Hematopoietic multipotent progenitor cell treated with erythropoietin and hydrocortisone succinate and interleukin-3 and kit ligand, for 4 days (in vitro differentiated cells): ENCODE data around the gene FIBIN.

Experiments
- DNase-seq: peaks from one replicate; pipeline ENCODE4 v3.0.0-alpha.2; 2015

FIBIN gene

GRCh38 chr11:27025312-27025955, 31.5 kb downstream of the FIBIN start:
- DNase-seq = no peak

- no peak for DNase-seq
Observed at GRCh38 chr11:27025957-27026733, 32.2 kb downstream of the FIBIN start.

- DNase-seq = no peak
Observed at GRCh38 chr11:27028561-27028965, 34.7 kb downstream of the FIBIN start.

- no peak for DNase-seq
Observed at GRCh38 chr11:27029966-27030365, 36.1 kb downstream of the FIBIN start.

GRCh38 chr11:27031754-27032153, 37.8 kb downstream of the FIBIN start:
- no peak for DNase-seq

- no peak for DNase-seq
Observed at GRCh38 chr11:27039873-27040272, 46.0 kb downstream of the FIBIN start.

- no peak for DNase-seq
Observed at GRCh38 chr11:27040302-27041115, 46.6 kb downstream of the FIBIN start, which contains the start of gene BBOX1. Gene BBOX1 (plus strand): TSS chr11:27040815. CDS start chr11:27055431, 14,616 bp downstream.

- DNase-seq = no peak
Observed at GRCh38 chr11:27041141-27041899, 47.4 kb downstream of the FIBIN start.
